ENCODE data around the gene NLRP3.

- TF ChIP-seq EZH2 (IDR thresholded peaks at IDR 0.05; ENCODE audit: insufficient read depth, poor library complexity, severe bottlenecking) (no peak), EZH2phosphoT487 (IDR thresholded peaks at IDR 0.05; ENCODE audit: insufficient read depth, low read depth) (no peak)
These were observed 56.1 kb downstream of the NLRP3 start for GRCh38 chr1:247472035-247472434.
